ENCODE results near the gene VMP1.

VMP1 gene

DNA sequence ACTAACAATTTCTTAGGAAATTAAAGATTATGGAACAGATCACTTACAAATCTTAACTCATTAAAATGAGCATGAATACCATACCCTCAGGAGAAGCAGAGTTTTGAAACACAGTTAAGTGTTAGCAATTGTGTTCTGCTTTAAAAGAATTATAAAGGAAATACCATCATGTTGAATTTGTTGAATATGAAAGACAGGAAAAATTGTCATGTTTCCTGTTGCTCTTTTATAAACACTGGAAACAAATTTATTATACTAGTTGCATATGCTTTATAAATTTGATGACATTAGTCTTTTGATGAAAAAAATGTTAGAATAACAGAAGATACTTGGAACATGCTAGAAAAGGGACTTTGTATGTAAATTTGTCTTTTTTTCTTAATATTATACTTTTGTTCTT lies 59.7 kb downstream of the VMP1 start:
- TF ChIP-seq, protein P1, sequence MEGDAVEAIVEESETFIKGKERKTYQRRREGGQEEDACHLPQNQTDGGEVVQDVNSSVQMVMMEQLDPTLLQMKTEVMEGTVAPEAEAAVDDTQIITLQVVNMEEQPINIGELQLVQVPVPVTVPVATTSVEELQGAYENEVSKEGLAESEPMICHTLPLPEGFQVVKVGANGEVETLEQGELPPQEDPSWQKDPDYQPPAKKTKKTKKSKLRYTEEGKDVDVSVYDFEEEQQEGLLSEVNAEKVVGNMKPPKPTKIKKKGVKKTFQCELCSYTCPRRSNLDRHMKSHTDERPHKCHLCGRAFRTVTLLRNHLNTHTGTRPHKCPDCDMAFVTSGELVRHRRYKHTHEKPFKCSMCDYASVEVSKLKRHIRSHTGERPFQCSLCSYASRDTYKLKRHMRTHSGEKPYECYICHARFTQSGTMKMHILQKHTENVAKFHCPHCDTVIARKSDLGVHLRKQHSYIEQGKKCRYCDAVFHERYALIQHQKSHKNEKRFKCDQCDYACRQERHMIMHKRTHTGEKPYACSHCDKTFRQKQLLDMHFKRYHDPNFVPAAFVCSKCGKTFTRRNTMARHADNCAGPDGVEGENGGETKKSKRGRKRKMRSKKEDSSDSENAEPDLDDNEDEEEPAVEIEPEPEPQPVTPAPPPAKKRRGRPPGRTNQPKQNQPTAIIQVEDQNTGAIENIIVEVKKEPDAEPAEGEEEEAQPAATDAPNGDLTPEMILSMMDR (IDR thresholded peaks at IDR 0.05): no peak

DNA sequence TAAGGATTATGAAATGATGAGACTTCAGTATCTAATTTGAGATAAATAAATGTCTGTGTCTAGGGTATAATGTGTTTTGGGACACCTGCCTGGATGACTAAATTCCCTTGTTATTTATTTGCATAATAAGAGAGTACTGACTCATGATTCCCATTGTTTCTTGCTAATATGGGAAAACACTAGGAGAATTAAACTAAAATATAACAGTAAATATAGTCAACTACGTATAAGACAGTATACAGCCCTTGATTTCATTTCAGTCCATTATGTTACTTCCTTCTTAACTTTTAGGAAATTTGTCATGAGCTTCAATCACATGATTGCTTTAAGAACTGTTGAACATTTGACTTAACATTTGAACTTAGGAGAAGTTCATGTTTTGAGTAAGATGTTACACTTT lies 62.4 kb downstream of the VMP1 start:
- TF ChIP-seq, protein P1 (IDR thresholded peaks at IDR 0.05): no peak

DNA sequence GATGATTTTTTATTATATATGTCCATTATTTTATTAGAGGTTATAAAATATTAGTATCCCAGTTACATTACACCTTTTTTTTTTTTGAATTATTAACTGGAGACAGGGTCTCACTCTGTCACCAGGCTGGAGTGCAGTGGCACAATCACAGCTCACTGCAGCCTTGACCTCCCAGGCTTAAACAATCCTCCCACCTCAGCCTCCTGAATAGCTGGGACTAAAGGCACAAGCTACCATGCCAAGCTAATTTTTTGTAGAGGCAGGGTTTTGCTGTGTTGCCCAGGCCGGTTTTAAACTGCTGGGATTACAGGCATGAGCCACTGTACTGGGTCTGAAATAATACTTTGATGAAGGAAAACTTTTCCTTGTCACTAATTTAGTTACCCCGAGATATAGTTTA lies 63.6 kb downstream of the VMP1 start:
- TF ChIP-seq, protein P1 (IDR thresholded peaks at IDR 0.05): no peak

DNA sequence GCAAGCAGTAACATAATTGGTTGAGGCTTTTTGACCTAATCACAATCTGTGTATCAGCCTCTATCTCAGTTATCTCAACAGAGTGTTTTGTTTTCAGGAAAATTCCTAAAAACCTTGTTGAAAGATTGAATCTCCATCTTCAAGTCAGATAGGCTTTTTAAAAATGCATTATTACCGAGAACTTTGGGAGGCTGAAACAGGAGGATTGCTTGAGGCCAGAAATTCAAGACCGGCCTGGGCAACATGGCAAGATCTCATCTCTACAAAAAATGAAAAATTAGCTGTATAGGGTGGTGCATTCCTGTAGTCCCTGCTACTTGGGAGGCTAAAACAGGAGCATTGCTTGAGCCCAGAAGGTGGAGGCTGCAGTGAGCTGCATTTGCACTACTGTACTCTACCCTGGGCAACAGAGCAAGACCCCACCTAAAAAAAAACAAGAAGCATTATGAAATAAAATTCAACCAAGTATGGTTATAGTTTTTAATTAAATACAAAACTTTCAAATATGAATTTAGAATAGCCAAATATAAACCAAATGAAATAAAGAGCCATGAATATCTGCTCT lies 68.4 kb downstream of the VMP1 start:
- TF ChIP-seq, protein P1 (IDR thresholded peaks at IDR 0.05): no peak

DNA sequence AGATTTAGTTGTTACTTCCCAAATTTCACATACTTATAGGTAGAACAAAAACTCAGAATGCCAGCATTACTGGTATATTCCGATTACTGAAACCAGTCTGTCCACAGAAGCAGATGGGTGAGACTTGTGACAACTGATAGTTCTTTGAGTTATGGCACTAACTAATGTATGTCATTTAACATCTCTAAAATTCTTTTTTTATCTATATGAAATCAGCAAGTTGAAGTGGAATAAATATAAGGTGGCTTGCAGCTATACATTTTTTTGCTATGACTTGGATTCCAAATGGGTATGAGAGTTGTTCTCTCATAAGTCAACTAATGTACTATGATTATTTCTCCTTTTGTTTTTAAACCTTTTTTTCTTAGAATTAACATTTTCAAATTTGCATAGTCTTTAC lies 69.1 kb downstream of the VMP1 start:
- TF ChIP-seq, protein P1 (IDR thresholded peaks at IDR 0.05): no peak

DNA sequence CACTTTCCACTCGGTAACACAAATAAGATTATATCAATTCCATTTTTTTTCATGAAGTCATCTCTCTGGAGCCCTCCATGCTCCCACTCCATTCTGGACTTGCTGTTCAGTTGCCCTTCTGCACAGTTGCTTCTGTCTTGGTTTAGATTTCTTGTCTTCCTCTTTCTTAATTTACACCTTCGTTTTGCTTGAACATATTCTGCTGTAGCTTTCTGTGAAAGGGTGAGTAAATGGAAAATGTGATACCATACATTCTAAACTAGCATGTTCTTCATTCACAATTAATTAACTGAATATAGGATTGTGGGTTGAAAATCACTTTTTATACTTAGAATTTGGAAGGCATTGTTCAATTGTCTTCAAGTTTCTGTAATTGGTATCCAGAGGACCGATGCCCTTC lies 69.6 kb downstream of the VMP1 start:
- TF ChIP-seq, protein P1 (IDR thresholded peaks at IDR 0.05): no peak

DNA sequence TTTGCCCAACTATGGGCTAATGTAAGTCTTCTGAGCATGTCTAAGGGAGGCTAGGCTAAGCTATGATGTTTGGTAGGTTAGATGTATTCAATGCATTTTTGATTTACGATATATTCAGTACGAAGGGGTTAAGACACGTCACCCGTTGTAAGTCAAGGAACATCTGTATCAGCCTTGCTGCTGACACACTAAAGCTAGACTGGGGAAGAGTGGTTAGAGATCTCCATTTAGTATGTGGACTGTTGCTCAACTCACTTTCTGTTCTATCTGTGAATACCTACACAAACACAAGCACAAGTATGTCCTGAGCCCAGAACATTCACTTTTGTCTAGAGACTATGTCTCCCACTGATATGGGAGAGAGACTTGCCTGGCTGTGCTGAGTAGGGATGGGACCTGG lies 71.5 kb downstream of the VMP1 start:
- TF ChIP-seq, protein P1 (IDR thresholded peaks at IDR 0.05): no peak

DNA sequence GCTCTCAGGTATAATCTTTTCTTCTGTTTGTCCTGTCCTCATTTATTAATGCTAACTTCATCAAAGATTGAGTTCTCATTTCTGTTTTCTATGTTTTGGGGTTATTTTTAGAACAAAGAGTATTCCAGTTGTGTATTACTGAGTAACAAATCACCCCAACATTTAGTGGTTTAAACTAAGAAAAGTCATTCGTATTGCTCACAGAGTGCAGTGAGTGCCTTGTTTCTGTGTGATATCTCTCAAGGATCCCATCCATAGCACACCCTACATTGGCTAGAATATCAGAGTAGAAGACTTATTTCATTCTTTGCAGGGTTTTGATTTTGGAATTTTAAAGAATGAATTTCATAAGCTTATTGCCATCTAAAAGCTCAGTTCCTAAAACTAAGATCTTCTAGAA lies 72.1 kb downstream of the VMP1 start:
- TF ChIP-seq, protein P1 (IDR thresholded peaks at IDR 0.05): no peak

Measured in LNCAP (cell line).